K562 (cell line): ENCODE data around the gene FOSL2. TPM values are rescaled to one million over a fixed set of nuclear protein-coding genes. Genes with fewer than 3 reads are reported as not detected.

Source experiments
- ATAC-seq: fragments of 200-7000 bp; cut with Tn5 transposase; 3 replicates; pipeline ENCODE4 v1.9.1; 2020; ENCODE audit warnings: moderate library complexity
- BruUV-seq: library from RNA; stranded (reverse); fragments of 400-500 nt; replicated peaks from 2 replicates; lab custom pipeline; 2021; lab: Mats Ljungman, UMichigan
- CTCF ChIA-PET: fragments of 300-600 bp; formaldehyde crosslinking; extraction: SDS; loops from one replicate; lab custom pipeline; 2021; ENCODE audit warnings: low intra/inter-chr PET ratio; lab: Yijun Ruan, JAX
- POLR2A ChIA-PET: fragments of 300-600, 350-650 bp; sonication (Branson Sonifier 250); formaldehyde crosslinking; extraction: SDS; loops from one replicate; lab custom pipeline; 2021; ENCODE audit warnings: antibody characterized with exemption, inconsistent platforms; lab: Yijun Ruan, JAX
- DNase-seq, 4 experiments: peaks; one replicate each; pipeline versions ENCODE4 v3.0.0 to v3.0.0-alpha.2; 2011 to 2018; ENCODE audit warnings: low spot score in 3 of 4, mixed read lengths in 3 of 4; ENCODE audit errors: extremely low read depth in 1 of 4
- FAIRE-seq: peaks from 2 replicates; lab custom pipeline; 2011; peaks lifted over from hg19 to GRCh38; lab: Jason Lieb, UNC
- H2AFZ ChIP-seq: 2 replicates; pipeline ENCODE4 v1.6.0; 2011; ENCODE audit warnings: low read depth, low read length, control low read depth, inconsistent platforms
- H3K27ac ChIP-seq: fragments of 200-600 bp; 3 replicates; pipeline ENCODE4 v1.8.0; 2011; ENCODE audit warnings: low read depth, mild to moderate bottlenecking, control low read depth, inconsistent platforms, low read length, moderate library complexity, mixed read lengths; ENCODE audit errors: extremely low read depth
- H3K27me3 ChIP-seq, 2 experiments: fragments of 300-600 bp in 1 of 2; 2 replicates in 1 of 2; 3 replicates in 1 of 2; pipeline versions ENCODE4 v1.6.0 to v1.8.0; 2011; ENCODE audit warnings: inconsistent platforms in 2 of 2, low read length in 2 of 2, mild to moderate bottlenecking in 1 of 2, mixed read lengths in 1 of 2, moderate library complexity in 1 of 2; ENCODE audit not compliant: control insufficient read depth in 2 of 2, insufficient read depth in 2 of 2
- H3K36me3 ChIP-seq: fragments of 300-600 bp; 3 replicates; pipeline ENCODE4 v1.8.0; 2011; ENCODE audit warnings: mild to moderate bottlenecking, low read length, inconsistent platforms; ENCODE audit not compliant: control insufficient read depth, insufficient read depth
- H3K4me1 ChIP-seq, 2 experiments: fragments of 200-600 bp in 1 of 2; replicated peaks in 1 of 2; 2 replicates in 1 of 2; 3 replicates in 1 of 2; pipeline versions ENCODE4 v1.5.1 to v1.8.0; 2011; ENCODE audit warnings: inconsistent platforms in 2 of 2, low read length in 2 of 2, mild to moderate bottlenecking in 1 of 2, mixed read lengths in 1 of 2, moderate library complexity in 1 of 2; ENCODE audit not compliant: control insufficient read depth in 2 of 2, insufficient read depth in 2 of 2
- H3K4me2 ChIP-seq: 2 replicates; pipeline ENCODE4 v1.6.1; 2011; ENCODE audit warnings: low read length, control low read depth, inconsistent platforms, mixed read lengths; ENCODE audit not compliant: insufficient read depth
- H3K4me3 ChIP-seq: fragments of 200-600 bp; sonication (generic), shearing (Covaris generic); 2 replicates; pipeline ENCODE4 v1.5.1; 2016; ENCODE audit warnings: control low read depth, inconsistent platforms
- H3K79me2 ChIP-seq: fragments of 200-600 bp; 3 replicates; pipeline ENCODE4 v1.8.0; 2011; ENCODE audit warnings: low read length, inconsistent platforms; ENCODE audit not compliant: control insufficient read depth, insufficient read depth
- H3K9ac ChIP-seq, 2 experiments: 2 replicates each; pipeline versions ENCODE4 v1.6.0 to v1.6.1; 2011; ENCODE audit warnings: low read depth in 2 of 2, low read length in 2 of 2, control low read depth in 1 of 2, inconsistent platforms in 1 of 2, mild to moderate bottlenecking in 1 of 2, mixed read lengths in 1 of 2; ENCODE audit not compliant: insufficient read depth in 1 of 2
- H3K9me1 ChIP-seq: one replicate; pipeline ENCODE4 v1.6.0; 2011; ENCODE audit warnings: inconsistent platforms, mild to moderate bottlenecking, low read length, moderate library complexity; ENCODE audit not compliant: control insufficient read depth, insufficient read depth
- H3K9me3 ChIP-seq: replicated peaks from 2 replicates; pipeline ENCODE4 v1.5.1; 2011; ENCODE audit warnings: low read depth, low read length, inconsistent platforms; ENCODE audit not compliant: control insufficient read depth, insufficient read depth
- H4K20me1 ChIP-seq: replicated peaks from 2 replicates; pipeline ENCODE4 v1.6.1; 2011; ENCODE audit warnings: low read length, inconsistent platforms, mixed read lengths; ENCODE audit not compliant: control insufficient read depth, insufficient read depth
- CEBPG ChIP-seq, 3 experiments: fragments of 200-800 bp in 1 of 3; sonication (Bioruptor generic) in 1 of 3; sonication (generic) in 1 of 3; formaldehyde crosslinking in 1 of 3; IDR thresholded peaks in 2 of 3; conservative IDR thresholded peaks in 1 of 3; 2 replicates each; pipeline versions ENCODE4 v1.6.1 to v1.8.0; 2016 to 2022; ENCODE audit warnings: missing compliant biosample characterization in 2 of 3, missing genetic modification characterization in 2 of 3, mild to moderate bottlenecking in 1 of 3, missing genetic modification reagents in 1 of 3
- E2F4 ChIP-seq: sonication (generic); formaldehyde crosslinking; IDR thresholded peaks from 2 replicates; pipeline ENCODE4 v1.8.0; 2022; ENCODE audit warnings: mild to moderate bottlenecking, low read depth, missing genetic modification reagents
- EP400 ChIP-seq: fragments of 450-650 bp; IDR thresholded peaks from 2 replicates; pipeline ENCODE4 v1.6.1; 2017; ENCODE audit warnings: antibody characterized with exemption, mild to moderate bottlenecking, moderate library complexity
- ESRRB ChIP-seq: fragments of 250-450 bp; sonication (Bioruptor Pico); IDR thresholded peaks from 2 replicates; pipeline ENCODE4 v1.5.0; 2020; ENCODE audit warnings: mild to moderate bottlenecking, moderate library complexity, borderline replicate concordance
- GATAD2B ChIP-seq: fragments of 450-650 bp; IDR thresholded peaks from 2 replicates; pipeline ENCODE4 v1.6.1; 2017; ENCODE audit warnings: mild to moderate bottlenecking, borderline replicate concordance
- HDGF ChIP-seq: fragments of 450-650 bp; IDR thresholded peaks from 2 replicates; pipeline ENCODE4 v1.6.1; 2016
- HNRNPL ChIP-seq: fragments of 200-400 bp; formaldehyde crosslinking; IDR thresholded peaks from 2 replicates; pipeline ENCODE4 v1.6.1; 2017; ENCODE audit warnings: low read depth, mild to moderate bottlenecking, low read length
- HOXB6 ChIP-seq: fragments of 250-450 bp; sonication (Bioruptor Pico); IDR thresholded peaks from 2 replicates; pipeline ENCODE4 v1.5.1; 2022; ENCODE audit warnings: mild to moderate bottlenecking, borderline replicate concordance
- NR1H2 ChIP-seq: sonication (generic); formaldehyde crosslinking; IDR thresholded peaks from 2 replicates; pipeline ENCODE4 v1.4.0; 2020; ENCODE audit warnings: mild to moderate bottlenecking, missing genetic modification reagents
- SMAD2 ChIP-seq: fragments of 150-350 bp; IDR thresholded peaks from 2 replicates; pipeline ENCODE4 v1.6.1; 2014; ENCODE audit warnings: low read depth, mild to moderate bottlenecking, low read length
- SOX6 ChIP-seq: fragments of 450-650 bp; IDR thresholded peaks from 2 replicates; pipeline ENCODE4 v1.6.1; 2014; ENCODE audit warnings: mild to moderate bottlenecking
- TFAP4 ChIP-seq: sonication (generic); formaldehyde crosslinking; IDR thresholded peaks from 2 replicates; pipeline ENCODE4 v1.8.0; 2022; ENCODE audit warnings: missing genetic modification reagents, mild to moderate bottlenecking, moderate library complexity, borderline replicate concordance
- ZNF24 ChIP-seq: fragments of 450-650 bp; IDR thresholded peaks from 2 replicates; pipeline ENCODE4 v1.6.1; 2016
- WGBS: fragments of 100-300 bp; shearing (Covaris generic); methylation state at CpG from one replicate; pipeline ENCODE4 v1.1.6; 2016; ENCODE audit warnings: low coverage, mixed read lengths; ENCODE audit not compliant: insufficient coverage; ENCODE audit errors: missing lambda C conversion rate; 5-methylcytosine and 5-hydroxymethylcytosine counted together
- in situ Hi-C: fragments of 300-500 bp; cut with MboI; formaldehyde crosslinking; loops from 4 replicates; pipeline ENCODE4 v1.15.0; 2018; ENCODE audit warnings: inconsistent platforms, mixed read lengths
- intact Hi-C: fragments of 100-400 bp; cut with micrococcal nuclease; formaldehyde crosslinking; loops from 2 replicates; pipeline ENCODE4 v1.14.2; 2022
- polyA plus RNA-seq, 8 experiments: library from polyadenylated mRNA; depleted of rRNA in 4 of 8; stranded (reverse) in 5 of 8; unstranded in 3 of 8; fragments of >200 nt; fragmentation: Nextera tagmentation in 2 of 8; fragmentation: Illumina TruSeq in 1 of 8; extraction: Ambion mirVana in 2 of 8; extraction: Trizol in 1 of 8; gene quantifications; 2 replicates each; pipeline versions ENCODE4 v1.2.1 to v1.2.3, GENCODE V29; 2011 to 2014; ENCODE audit warnings: inconsistent platforms in 1 of 8, missing spikeins in 1 of 8
- total RNA-seq, 7 experiments: library from RNA; depleted of rRNA in 6 of 7; stranded (reverse); fragments of >200 nt in 6 of 7; fragmentation: Illumina TruSeq in 2 of 7; extraction: Trizol in 2 of 7; gene quantifications; 2 replicates each; pipeline versions ENCODE4 v1.2.1 to v1.2.3, GENCODE V29; 2011 to 2021; ENCODE audit warnings: low replicate concordance in 1 of 7

The FOSL2 gene
- total and polyA plus RNA-seq, 9 of the 15 experiments (the other 6 are each of a cell fraction or from before 2014, with no cell fraction given) = 0.04 to 2.9 (median 0.80) TPM

GRCh38 chr2:28407976-28408690 is 15.5 kb downstream of the FOSL2 start:
- Histone ChIP-seq H3K79me2 (no peaks in the 10 kb centered on the region), H3K27me3 (peaks cover 2 to 6% of the 10 kb centered on the region in 2 experiments; a peak in 2 of 5 replicates), H3K9me1 (no peaks in the 10 kb centered on the region), H3K9me3 (no peaks in the 10 kb centered on the region), H4K20me1 (0 out of 2 replicates have a peak, but pooled peaks cover 5% of the 10 kb centered on the region), H3K27ac (no peak overlapping the region), H3K4me1 (peaks cover 0 to 10% of the 10 kb centered on the region in 2 experiments; a peak in 1 of 5 replicates), H3K4me3 (no peak overlapping the region), H3K36me3 (no peaks in the 10 kb centered on the region), H3K4me2 (no peak overlapping the region), H2AFZ (no peak overlapping the region), H3K9ac (no peak overlapping the region)
- DNase-seq (no peak), ATAC-seq (no peak), FAIRE-seq (no peak)
- POLR2A ChIA-PET = interaction anchor here (0.6 to 1.3 kb wide), 5 partner anchors 12 to 1321 kb away, joined by 3 to 5 read pairs (median 3); no protein-coding TSS in a partner anchor
- in situ Hi-C loops = loop anchor here (10.0 kb wide), 1 partner anchor 243 kb away; no protein-coding TSS in a partner anchor
- WGBS = 30% methylated on average over 5 of the region's 5 CpGs
- CTCF ChIA-PET = no interaction called here
- BruUV-seq = no TSS peak
- intact Hi-C loops = no loop called here
- no peak for TF ChIP-seq SOX6
- no peak for TF ChIP-seq SMAD2
- no peak for TF ChIP-seq EP400
- no peak for TF ChIP-seq HDGF
- no peak for TF ChIP-seq HNRNPL
- no peak for TF ChIP-seq E2F4 (CRISPR knock-in tag)
- no peak for TF ChIP-seq TFAP4 (CRISPR knock-in tag)
- TF ChIP-seq ESRRB (CRISPR knock-in tag) = no peak
- no peak for TF ChIP-seq NR1H2 (CRISPR knock-in tag)
- TF ChIP-seq ZNF24 = no peak
- TF ChIP-seq GATAD2B = no peak
- no peak for TF ChIP-seq CEBPG (CRISPR knock-in tag; IDR thresholded peaks at IDR 0.05)
- no peak for TF ChIP-seq CEBPG (tag; conservative IDR thresholded peaks at IDR 0.05 in 1 of 2, IDR thresholded peaks at IDR 0.05 in 1 of 2)
- TF ChIP-seq HOXB6 (CRISPR knock-in tag) = no peak
